Heart left ventricle (tissue), 13 donors: ENCODE measurements around the gene KCNH1.

Experiments used
- CTCF ChIP-seq, 12 donors: fragments of 200-600 bp; sonication (generic) in 4 of 12; IDR thresholded peaks; one replicate each; pipeline versions ENCODE4 v1.5.0 to v1.8.0; 2018 to 2022; ENCODE audit warnings: antibody characterized with exemption in 12 of 12, mild to moderate bottlenecking in 5 of 12
- POLR2A ChIP-seq, 2 donors: fragments of 450-650 bp; IDR thresholded peaks; one replicate each; pipeline ENCODE4 v1.6.1; 2017; ENCODE audit warnings: antibody characterized with exemption in 2 of 2, mild to moderate bottlenecking in 2 of 2, moderate library complexity in 2 of 2
- donor health status: ischemic (EF 13 %, LVEDD 7.1; RV severe dilation, severe dysfunction).
- donor health status: DM: no; HTN: yes; CAD: no.
- donor health status: DM: no; HTN: no; CAD: no.
- donor health status: ischemic (EF 25% LVEDD 6.9; RV normal size, moderate dysfunction).
- donor health status: ischemic (EF 25% LVEDD 5.7; RV mildly dilated, moderate dysfunction).
- donor health status: ischemic (EF 35%, LVEDD 5.7; RV mildly dilated, moderate dysfunction).
- donor health status: nonischemic (EF 11% LVEDD 7.7; RV severe dilation, severe dysfunction).
- donor health status: DM: yes; HTN: yes; CAD: no.
- donor health status: PGD.
- donor health status: ischemic (EF 29% LVEDD 5.4; RV normal size, mild dysfunction).
- donor health status: nonischemic (EF 23%, LVEDD 6.1; RV moderate dilation, normal function).

- no peak for TF ChIP-seq CTCF (IDR thresholded peaks at IDR 0.05)
- no peak for TF ChIP-seq POLR2A (IDR thresholded peaks at IDR 0.05)
These were observed 479.6 kb downstream of the KCNH1 start for GRCh38 chr1:210654176-210654981.
